ENCODE measurements around the gene HOXA7. TPM values are rescaled to one million over a fixed set of nuclear protein-coding genes. Genes with fewer than 3 reads are reported as not detected.

HOXA7 gene
- total RNA-seq, 1 donor from 2014 or later = 1.4 TPM

DNA sequence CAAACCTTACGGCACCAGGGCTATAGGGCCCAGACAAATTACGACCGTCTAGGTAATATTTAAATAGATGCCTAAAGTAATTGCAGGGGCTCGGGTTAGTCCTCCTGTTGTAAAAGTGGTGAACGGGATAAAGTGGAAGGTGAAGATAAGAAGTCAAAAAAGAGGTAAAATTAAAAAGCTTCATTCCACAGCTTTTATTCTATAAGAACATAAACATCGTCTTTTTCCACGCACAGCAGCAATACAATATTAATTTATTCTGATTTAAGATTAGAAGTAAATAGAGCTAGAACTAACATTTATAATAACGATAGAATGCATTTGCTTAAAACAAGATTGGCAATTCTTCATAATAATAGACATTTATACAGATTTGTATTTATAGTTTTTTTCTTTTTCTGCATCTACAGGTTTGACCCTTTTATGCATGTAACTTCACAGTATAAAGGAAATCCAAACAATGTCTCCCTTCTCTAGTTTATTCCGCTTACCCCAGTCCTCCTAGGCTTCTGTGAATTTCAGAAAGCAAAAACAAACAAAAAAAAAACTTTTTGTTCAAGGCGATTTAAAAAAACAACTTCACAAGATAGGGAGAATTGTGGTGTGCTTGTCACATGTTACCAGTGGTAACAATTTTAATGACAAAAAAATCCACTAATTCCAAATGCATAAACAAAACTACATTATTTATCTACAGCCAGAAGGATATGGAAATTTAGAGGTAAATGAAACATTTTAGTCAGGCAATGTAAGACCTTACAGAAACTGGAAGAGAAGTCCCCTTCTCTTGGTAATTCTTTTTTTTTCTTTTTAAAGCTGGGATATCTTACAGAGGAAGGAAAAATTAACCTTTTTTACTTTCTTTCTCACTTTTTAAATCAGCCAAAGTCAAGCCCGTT is 14.2 kb upstream of the HOXA7 start:
- no peak for DNase-seq

DNA sequence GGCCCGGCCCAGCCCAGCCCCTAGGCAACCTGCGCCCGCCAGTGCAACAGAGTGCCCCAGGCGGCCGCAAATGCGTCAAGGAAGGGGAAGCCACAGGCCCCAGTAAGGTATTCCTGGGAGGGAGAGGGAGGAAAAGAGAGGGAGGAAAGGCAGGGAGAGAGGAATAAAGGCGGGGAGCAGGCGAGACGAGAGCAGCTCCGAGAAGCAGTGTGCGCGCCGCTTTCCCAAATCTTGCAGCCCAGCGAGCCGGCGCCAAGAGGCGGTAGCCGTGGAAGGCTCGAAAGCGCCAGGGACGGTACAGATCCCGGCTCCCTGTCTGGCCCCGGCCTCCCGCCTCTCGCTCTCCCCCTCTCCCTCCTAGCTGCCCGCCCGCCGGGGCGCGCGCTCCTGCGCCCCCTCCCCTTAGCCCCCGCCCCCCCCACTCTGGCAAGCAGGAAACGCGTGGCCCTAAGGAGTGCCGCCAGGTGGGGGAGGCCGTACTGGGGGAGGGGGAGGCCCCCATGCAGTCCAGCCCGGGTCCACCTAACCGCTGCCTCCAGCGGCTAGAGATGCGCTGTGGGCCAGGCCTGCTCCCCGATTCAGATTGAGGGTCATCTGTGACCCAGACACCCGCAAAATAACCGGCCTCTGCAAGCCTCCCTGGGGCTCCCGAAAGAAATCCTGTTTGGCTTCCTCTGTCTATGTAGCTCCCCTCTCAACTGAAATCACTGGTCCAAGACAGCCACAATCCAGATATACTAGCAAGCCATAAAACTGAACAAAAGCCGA is 13.4 kb upstream of the HOXA7 start:
- no peak for DNase-seq

DNA sequence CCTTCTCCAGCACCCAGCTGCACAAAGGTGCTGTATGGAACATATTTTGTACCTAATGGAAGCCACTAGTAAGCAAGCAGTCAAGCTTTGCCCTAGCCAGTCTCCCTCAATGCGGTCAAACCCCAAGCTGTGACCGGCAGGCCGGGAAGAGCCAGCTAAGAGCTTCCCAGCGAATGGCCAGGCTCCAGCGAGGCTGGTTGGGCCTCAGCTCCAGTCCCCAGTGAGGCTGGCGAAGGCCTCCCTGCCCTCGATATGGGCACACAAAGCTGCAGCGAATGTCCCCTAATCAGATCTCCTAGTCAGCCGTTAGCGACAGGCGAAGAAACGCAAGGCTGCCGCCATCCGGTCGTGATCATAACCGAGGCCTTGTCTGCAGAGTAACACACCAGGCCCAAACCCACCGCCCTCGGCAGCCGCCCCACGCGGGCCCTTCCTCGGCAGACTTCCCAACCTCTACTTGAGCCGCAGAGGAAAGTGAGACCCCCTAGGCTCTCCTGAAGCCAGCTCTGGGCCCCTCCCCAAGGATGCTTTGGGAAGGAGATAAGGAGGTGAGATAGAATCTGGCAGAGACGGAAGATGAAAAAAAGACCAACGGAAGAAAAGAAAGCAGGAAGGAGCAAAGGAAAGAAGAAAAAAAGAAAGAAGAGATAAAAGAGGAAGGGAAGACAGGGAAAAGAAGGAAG is 11.9 kb upstream of the HOXA7 start:
- DNase-seq = no peak

DNA sequence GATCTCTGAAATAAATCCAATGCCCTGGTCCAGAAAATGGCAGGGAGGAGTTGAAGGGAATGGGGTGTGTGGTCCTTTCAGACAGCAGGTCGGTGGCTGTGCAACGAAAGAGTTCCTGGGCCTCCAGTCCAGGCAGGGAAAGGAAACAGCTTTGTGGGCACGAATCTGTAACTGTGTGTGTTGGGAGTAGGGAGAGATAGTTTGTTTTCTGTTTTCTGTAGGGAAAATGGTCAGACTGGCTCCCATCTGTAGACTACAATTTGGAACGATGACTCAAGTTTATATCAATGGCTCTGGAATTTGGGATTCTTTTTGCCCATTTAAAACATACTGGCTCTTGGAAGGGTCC is 11.4 kb upstream of the HOXA7 start:
- no peak for DNase-seq

DNA sequence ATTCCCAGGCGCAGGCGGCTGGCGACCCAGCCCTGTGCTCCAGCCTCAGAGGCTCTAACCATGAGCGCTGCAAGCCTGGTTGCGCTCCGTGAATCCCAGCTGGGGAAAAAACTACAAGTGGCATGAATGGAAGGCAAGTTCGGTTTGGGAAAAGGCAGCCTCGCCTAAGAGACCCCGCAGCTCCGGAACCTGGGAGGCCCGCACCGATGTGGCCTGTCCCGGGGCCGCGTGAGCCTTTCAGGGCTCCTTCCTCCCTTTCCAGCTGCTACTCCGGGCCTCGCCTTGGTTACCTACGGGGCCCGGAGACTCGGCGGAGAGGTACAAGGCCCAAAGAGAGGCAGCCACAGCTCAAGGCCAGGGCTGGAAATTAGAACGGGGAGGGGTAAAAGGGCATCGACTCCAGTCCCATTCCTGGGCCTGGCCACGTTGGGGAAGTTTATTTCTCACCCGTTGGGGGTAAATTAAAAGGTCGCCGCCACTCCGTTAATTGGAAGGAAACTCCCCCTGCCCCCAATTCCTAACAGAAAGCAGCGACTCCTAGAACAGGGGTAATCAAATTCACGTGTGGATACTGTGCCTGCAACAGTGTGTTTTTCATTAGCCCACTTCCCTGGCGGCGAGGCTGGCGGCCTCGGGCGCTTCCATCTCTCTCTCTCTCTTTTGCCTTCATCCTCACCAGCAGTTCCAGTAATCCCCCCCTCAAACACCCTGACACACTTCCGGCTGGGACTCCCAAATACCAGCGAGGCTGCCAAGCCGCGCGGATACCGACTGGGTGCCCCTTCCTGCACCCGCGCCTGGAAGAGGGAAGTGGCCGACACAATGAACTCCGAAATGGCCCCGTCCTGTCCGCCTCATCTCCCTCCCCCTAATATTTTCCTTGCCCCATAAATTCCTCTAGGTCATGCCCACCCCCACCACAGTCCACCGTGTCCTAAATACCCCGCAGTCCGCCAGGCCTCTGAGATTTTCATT is 10.3 kb upstream of the HOXA7 start:
- DNase-seq = no peak

DNA sequence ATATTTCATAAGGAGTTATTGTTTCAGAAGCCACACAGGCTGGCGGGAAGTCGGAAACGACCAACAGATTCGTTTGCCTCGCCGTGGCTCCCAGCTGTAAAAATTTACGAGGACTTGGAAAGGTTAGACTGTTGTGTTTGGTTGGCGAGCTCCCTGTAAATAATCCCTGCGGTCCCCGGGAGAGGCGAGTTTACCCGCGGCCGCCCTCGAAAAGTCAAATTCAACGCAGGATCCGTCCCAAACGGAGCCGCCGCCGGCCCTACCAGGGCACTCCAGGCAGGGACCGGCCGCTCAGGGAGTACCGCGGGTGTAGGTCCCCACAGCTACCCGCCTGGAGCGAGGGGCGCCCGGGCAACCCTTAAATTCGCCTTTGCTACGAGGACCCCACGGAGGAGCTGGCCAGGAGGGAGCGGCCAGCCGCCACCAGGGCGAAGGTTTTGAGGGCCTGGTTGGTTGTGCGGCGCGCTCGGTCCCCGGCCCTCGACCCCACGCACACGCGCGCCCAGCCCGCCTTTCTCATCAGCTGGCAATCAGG is 9.6 kb upstream of the HOXA7 start:
- DNase-seq = no peak

DNA sequence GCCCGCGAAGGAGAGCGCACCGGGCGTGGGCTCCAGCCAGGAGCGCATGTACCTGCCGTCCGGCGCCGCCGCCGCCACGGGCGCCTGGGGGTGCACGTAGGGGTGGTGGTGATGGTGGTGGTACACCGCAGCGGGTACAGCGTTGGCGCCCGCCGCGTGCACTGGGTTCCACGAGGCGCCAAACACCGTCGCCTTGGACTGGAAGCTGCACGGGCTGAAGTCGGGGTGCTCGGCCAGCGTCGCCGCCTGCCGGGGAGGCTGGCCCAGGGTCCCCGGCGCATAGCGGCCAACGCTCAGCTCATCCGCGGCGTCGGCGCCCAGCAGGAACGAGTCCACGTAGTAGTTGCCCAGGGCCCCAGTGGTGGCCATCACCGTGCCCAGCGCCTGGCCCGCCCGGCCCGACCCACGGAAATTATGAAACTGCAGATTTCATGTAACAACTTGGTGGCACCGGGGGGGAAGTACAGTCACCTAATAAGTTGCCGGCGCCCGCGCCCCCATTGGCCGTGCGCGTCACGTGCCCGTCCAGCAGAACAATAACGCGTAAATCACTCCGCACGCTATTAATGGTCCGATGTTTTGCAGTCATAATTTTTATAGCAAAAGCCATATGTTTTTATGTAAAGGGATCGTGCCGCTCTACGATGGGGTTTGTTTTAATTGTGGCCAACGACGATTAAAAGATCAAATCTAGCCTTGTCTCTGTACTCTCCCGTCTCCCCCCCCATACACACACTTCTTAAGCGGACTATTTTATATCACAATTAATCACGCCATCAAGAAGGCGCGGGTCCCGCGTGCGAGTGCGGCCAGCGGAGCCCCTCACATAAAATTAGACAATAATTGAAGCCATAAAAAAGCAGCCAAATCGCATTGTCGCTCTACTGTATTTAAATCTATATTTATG is 8.9 kb upstream of the HOXA7 start, which contains the start of gene HOXA9:
HOXA9 (minus strand) TSS at position 449 of the 907 bp plus-strand sequence; CDS start at position 369, 80 bp downstream.
- DNase-seq = peak; percentile 96

DNA sequence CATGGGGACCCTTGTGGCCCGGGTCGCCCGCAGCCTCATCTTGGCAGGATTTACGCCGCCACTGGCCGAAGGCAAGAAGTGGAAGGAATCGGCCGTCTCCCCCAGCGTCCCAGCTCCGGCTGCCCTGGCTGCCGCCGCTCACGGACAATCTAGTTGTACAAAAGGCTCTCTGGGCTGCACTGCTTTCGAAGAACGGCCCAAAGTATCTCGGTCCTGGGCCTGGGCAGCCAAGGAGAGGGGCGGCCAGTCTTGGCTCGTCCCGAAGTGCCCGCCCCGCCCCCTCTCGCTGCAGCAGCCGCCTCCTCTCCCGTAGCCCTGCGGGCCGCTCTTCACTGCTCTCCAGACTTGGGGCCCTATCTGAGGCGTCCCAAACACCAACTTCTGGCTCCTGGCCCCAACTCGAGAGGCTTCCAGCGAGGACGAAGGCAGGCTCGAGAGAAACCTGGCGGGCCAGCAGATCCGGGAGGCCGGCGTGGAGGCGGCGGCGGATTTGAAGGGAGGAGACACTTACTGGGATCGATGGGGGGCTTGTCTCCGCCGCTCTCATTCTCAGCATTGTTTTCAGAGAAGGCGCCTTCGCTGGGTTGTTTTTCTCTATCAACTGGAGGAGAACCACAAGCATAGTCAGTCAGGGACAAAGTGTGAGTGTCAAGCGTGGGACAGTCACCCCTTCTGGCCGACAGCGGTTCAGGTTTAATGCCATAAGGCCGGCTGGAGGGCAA is 8.1 kb upstream of the HOXA7 start:
- DNase-seq = peak; percentile 68

DNA sequence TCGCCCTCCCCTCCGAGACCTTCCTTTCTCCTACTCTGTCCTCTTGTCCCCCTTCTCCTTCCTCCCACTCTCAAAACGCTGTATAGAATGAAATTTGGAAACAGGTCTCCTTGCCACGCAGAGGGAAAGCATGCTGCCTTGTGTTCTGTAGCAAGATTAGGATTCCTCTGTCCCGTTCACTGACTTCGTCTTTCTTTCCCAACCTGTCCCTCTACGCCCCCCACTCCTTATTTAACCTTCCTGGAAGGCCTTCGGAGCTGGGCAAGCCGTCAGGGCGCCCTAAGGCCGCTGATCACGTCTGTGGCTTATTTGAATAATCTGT is 7.5 kb upstream of the HOXA7 start:
- no peak for DNase-seq

DNA sequence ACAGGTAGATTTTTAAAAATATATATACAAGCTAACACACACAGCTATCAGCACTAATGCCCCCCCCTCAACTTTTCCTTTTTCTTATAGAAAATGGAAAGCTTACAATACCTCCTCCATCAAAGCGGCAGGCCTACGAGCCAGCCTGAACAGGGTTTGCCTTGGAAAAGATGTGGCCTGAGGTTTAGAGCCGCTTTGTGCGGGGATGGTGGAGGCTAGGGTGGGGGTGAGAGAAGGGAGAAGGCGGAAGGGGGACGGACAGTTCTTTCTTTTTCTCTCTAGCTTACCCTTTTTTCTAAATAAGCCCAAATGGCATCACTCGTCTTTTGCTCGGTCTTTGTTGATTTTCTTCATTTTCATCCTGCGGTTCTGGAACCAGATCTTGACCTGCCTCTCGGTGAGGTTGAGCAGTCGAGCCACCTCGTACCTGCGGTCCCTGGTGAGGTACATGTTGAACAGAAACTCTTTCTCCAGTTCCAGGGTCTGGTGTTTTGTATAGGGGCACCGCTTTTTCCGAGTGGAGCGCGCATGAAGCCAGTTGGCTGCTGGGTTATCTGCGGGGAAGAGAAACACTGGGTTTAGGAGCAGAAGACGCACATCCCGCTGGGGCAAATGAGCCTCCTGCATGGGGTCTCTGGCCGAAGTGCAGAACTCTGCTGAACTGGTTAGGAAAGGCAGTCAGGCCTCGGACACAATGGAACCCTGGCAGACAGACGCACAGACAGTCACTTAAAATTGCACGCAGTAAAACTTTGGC is 7.0 kb upstream of the HOXA7 start:
- DNase-seq = no peak

DNA sequence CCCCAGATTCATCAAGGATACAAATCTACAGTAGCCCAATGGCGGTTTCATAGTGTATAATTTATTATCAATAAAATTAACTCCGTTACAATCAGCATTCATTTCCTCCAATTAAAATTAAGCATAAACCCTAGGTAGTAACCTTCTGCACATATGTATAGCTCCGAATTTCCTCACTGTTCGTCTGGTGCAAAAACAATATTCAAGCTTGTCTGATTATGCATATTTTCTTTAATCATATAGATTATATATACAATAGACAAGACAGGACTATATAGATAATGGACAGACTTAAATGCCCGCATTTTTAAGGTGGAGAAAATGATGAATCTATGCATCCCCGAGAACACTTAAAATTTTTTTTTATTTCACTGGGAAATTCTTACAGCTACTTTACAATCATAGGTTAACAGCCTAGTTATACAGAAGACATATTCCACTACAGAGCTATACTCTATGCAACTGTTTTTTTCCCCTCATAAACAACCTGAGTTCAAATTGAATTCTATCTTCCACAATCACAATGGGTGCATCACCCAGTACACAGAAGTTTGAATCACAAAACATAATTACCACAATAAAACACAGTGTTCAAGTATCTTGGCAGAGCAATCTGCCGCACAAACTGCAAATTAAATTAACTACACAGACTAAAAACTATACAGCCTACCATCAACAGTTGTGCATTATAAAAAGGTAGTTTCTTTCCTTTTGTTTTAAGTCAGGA is 6.2 kb upstream of the HOXA7 start:
- no peak for DNase-seq

DNA sequence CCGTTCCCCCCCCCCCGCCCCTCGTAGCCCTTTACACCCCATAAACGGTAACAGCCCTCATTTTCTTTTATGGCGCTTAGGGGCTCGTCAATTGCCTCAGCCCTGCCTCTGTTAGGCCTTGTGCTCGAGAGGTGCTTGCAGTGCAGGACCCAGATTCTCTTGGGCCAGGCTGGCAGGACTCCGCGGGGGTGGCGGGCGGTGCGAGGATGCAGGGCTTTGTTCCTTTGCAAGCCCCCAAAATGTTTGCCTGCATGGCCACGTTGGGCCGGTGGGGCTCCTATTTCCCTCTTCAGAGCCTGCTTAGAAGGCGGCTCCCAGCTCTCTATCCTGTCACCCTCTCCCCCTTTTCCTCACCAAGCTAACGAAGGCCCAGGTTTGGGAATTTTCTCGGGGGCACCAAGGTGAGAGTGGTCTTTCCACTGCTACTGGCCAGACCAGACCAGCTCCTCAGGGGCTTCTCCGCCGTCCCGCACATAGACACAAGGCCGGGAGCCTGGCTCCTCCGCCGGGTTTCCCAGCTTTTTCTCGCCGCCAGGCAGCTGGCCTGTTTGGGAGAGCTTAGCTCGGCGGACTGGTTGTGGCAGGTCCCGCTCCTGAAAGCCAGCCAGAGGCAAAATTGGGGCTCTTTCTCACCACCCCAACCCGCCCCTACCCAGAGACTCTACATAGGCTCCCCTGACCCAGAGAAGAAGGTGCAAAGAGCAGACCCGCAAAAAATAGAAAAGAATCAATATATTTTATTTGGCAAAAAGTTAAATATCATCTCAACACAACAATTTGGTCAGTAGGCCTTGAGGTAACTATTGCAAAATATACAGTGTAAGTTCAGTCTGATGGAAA is 5.5 kb upstream of the HOXA7 start:
- no peak for DNase-seq

DNA sequence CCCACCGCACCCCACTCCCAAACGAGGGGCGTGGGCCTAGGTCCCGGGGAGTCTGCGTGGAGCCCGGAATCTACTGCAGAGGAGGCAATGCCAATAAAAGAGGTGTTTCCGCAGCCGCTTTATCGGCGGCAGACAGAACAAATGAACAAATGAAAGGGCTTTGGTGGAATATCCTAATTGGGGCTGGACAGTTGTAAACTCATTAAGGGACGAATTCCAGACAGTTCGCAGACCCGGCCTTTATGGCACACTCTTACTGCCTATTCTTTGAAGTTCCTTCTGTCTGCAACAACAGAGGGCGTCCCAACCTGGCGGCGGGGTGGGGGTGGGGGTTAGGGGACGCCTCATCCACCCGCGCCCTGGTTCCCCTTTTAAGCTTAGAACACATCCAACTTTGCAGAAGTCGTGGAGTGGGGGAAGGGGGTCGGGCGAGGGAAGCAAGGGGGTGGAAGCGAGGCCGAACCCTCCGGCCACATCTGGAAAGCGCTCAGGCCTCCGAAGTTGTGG is 4.8 kb upstream of the HOXA7 start:
- DNase-seq = no peak

DNA sequence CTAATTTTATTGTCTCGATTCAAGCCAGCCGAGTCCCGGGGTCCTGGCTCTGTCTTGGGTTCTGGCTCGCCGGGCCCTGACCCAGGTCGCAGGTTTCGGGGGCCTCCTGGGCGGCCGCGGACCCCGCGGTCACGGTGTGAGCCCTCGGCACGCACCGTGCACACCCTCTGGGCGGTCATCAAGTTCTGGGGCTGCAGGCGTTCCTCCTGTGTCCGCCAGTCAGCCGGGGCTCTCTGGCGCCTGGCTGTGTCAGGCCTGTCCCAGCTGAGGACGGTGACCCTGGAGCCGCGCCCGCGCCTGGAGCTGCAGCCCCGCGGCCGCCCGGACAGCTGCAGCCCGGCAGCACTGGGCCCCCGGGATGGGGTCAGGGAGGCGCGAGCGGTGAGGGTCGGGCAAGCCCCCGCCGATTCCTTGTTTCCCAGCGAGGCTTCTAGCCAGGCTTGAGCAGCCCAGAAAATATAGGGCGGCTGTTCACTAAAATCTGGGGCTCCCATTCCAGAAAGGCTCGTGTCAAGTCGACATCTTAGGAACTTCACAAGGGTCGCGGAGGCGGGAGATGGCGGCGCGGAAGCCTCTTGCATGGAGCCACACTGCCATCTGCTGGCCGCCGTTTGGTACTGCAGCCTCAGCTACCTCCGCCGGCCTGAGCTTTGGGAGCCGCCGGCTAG is 4.2 kb upstream of the HOXA7 start:
- peak; percentile 95 for DNase-seq

DNA sequence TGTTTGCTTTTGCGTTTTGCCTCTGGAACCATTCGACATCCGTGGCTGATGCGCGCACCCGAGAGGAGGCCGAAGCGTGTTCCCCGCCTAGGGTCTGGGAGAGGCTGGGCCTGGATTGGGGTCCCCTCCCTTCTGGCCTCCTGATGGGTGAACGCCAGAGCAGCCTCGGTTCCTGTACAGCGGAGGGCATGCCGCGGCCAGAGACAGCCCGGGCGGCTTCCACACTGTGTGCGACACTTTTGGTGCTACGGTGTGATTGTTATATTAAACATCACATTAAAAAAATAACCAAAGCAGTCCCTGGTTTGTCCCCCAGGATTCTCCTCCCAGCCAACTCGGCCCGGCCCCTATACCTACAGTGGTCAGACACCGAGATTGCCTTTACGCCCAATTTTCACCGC is 3.7 kb upstream of the HOXA7 start:
- DNase-seq = no peak

DNA sequence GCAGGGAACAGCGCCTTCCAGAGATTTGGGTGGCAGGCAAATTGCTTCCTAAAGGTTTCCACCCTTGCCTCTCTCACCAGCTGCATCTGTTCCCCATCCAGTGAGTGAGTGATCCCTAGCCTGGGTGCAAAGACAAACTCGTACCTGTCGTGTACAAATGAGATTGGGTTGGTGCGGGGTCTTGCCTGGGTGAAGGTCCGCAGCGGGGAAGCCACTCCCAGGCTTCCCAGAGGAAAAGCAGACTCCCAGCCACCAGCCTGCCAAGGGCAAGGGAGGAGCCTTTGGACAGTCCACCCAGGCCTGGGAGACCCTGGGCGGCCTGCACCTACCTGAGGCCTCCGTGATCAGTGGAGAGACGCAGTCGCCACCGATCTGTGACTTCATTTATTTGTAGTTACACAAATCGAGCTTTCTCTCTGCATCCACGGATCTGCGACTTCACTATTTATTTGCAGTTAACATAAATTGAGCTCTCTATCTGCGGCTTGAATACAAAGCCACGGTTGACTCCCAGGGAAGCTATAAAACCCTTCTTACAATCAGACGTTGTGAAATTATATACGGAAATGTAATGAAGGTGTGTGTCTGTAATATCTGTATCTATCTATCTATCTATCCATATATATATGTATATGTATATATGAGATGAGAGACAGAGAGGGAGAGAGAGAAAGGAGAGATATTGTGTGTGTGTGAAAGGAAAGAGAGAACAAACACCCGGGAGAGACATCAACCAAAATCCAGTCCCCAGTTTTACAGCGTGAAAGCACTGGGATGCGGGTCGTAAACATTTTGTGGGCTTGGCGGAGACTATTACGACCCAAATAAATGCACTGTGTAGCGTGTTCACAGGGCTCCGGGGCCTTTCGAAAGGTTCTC is 3.0 kb upstream of the HOXA7 start:
- no peak for DNase-seq
